Measurements from ENCODE around the gene FGD6. TPM values are rescaled to one million over a fixed set of nuclear protein-coding genes. Genes with fewer than 3 reads are reported as not detected.
A peak's percentile ranks its signal among the peaks of the same experiment; 100 is the strongest.

Gene FGD6
- total RNA-seq, 1 donor from 2014 or later: 8.6 TPM

DNA sequence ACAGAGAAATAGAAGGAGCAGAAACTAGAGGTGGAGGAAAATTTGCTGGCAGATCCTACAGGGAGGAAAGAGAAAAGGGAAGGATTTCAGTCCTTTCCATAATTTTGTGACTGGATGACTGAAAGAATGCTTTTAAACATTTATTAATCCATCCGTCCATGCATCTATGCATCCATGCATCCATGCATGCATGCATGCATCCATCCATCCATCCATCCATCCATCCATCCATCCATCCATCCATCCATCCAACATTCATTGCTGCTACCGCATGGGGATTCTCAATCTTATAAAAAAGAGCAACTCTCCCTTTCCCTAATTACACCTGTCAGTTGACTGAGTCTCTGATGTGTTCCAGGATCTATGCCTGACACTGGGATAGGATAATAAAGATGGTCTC lies 88.2 kb downstream of the FGD6 start:
- Mint-ChIP-seq H3K36me3 (ENCODE audit: low read depth) (peaks cover 15% of the 10 kb centered on the region), H3K4me3 (ENCODE audit: unreplicated experiment) (no peak overlapping the region), H3K4me1 (ENCODE audit: low read depth) (no peaks in the 10 kb centered on the region), H3K9me3 (ENCODE audit: low read depth) (no peaks in the 10 kb centered on the region), H3K27me3 (ENCODE audit: low read depth) (no peaks in the 10 kb centered on the region), H3K27ac (ENCODE audit: unreplicated experiment) (no peak overlapping the region)
- no peak for DNase-seq (ENCODE audit: low spot score)
- TF ChIP-seq CTCF (IDR thresholded peaks at IDR 0.05): no peak

- no peaks in the 10 kb centered on the region for H3K9me3 Mint-ChIP-seq (ENCODE audit: low read depth)
- H3K27ac Mint-ChIP-seq (ENCODE audit: unreplicated experiment): no peak overlapping the region
- no peaks in the 10 kb centered on the region for H3K27me3 Mint-ChIP-seq (ENCODE audit: low read depth)
- H3K4me1 Mint-ChIP-seq (ENCODE audit: low read depth): no peaks in the 10 kb centered on the region
- no peak for DNase-seq (ENCODE audit: low spot score)
- peaks cover 11% of the 10 kb centered on the region for H3K36me3 Mint-ChIP-seq (ENCODE audit: low read depth)
- H3K4me3 Mint-ChIP-seq (ENCODE audit: unreplicated experiment): no peak overlapping the region
- no peak for TF ChIP-seq CTCF (IDR thresholded peaks at IDR 0.05)
These were observed 90.5 kb downstream of the FGD6 start for GRCh38 chr12:95126736-95127135.

DNA sequence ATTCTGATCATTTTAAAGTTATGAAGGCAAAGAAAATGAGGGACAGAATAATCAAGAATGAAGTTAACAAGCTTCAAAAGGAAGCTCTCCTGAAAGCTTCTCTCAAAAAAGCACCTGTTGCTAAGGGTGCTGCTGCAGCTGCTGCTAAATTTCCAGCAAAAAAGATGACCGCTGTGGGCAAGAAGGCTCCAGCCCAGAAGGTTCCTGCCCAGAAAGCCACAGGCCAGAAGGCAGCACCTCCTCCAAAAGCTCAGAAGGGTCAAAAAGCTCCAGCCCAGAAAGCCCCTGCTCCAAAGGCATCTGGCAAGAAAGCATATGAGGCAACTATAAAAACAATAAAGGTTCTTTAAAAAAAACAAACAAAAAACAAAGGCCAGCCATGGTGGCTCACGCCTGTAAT lies 91.2 kb downstream of the FGD6 start:
- no peak overlapping the region for H3K27ac Mint-ChIP-seq (ENCODE audit: unreplicated experiment)
- H3K36me3 Mint-ChIP-seq (ENCODE audit: low read depth): peaks cover 11% of the 10 kb centered on the region
- no peak overlapping the region for H3K4me3 Mint-ChIP-seq (ENCODE audit: unreplicated experiment)
- DNase-seq (ENCODE audit: low spot score): no peak
- H3K4me1 Mint-ChIP-seq (ENCODE audit: low read depth): no peaks in the 10 kb centered on the region
- H3K9me3 Mint-ChIP-seq (ENCODE audit: low read depth): no peaks in the 10 kb centered on the region
- H3K27me3 Mint-ChIP-seq (ENCODE audit: low read depth): no peaks in the 10 kb centered on the region
- TF ChIP-seq CTCF (IDR thresholded peaks at IDR 0.05): no peak

DNA sequence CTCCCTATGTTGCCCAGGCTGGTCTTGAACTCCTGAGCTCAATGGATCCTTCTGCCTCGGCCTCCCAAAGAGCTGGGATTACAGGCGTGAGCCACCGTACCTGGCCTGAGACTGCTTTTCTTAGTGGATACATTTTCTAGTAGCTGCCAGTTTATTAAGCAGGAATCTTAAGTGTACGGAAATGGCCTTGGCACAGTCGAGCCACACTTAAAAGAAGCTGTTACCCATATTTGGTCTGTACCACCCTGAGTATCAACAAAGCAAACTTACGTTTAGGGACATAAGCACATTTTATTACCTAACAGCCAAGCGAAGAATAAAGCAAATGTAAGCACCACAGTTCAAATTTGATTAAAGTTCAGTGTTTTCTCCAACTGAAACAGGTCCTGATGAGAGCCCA lies 93.2 kb downstream of the FGD6 start:
- no peak for TF ChIP-seq CTCF (IDR thresholded peaks at IDR 0.05)
- no peaks in the 10 kb centered on the region for H3K9me3 Mint-ChIP-seq (ENCODE audit: low read depth)
- H3K27ac Mint-ChIP-seq (ENCODE audit: unreplicated experiment): no peak overlapping the region
- no peak for DNase-seq (ENCODE audit: low spot score)
- H3K4me1 Mint-ChIP-seq (ENCODE audit: low read depth): peaks cover 3% of the 10 kb centered on the region
- peaks cover 8% of the 10 kb centered on the region for H3K36me3 Mint-ChIP-seq (ENCODE audit: low read depth)
- H3K27me3 Mint-ChIP-seq (ENCODE audit: low read depth): no peaks in the 10 kb centered on the region
- H3K4me3 Mint-ChIP-seq (ENCODE audit: unreplicated experiment): no peak overlapping the region

- no peak for DNase-seq (ENCODE audit: low spot score)
- H3K27me3 Mint-ChIP-seq (ENCODE audit: low read depth): no peaks in the 10 kb centered on the region
- no peaks in the 10 kb centered on the region for H3K36me3 Mint-ChIP-seq (ENCODE audit: low read depth)
- H3K4me1 Mint-ChIP-seq (ENCODE audit: low read depth): peaks cover 26% of the 10 kb centered on the region
- TF ChIP-seq CTCF (IDR thresholded peaks at IDR 0.05): no peak
- no peaks in the 10 kb centered on the region for H3K9me3 Mint-ChIP-seq (ENCODE audit: low read depth)
- H3K27ac Mint-ChIP-seq (ENCODE audit: unreplicated experiment): peak overlapping the region; percentile 87
- H3K4me3 Mint-ChIP-seq (ENCODE audit: unreplicated experiment): no peak overlapping the region
These were observed 98.5 kb downstream of the FGD6 start for GRCh38 chr12:95118788-95119179.
